HG03565 (cell line): ENCODE results near the gene C10orf71.

Source experiments
- ATAC-seq: cut with Tn5 transposase; IDR thresholded peaks from one replicate; pipeline ENCODE4 v1.9.1; 2021; ENCODE audit warnings: mild to moderate bottlenecking, moderate library complexity; ENCODE audit not compliant: unreplicated experiment

Gene C10orf71

DNA sequence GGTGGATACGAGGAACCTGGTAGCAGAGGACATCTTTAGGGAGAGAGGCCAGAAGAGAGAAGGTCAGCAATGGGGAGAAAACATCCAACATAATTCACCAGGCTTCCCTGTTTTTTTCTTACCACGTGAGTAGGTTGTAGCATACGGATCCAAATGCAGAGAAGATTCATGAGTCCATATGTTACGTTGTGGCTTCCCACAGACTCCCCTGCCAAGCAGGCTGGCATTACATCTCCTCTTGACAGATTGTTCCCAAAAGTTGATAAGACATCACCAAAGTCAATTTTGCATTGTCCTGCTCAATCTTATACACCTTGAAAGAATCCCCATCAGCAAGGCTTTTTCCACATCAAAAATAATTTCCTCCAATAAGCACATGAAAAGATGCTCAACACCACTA, 57.2 kb downstream of the C10orf71 start:
- ATAC-seq: no peak

DNA sequence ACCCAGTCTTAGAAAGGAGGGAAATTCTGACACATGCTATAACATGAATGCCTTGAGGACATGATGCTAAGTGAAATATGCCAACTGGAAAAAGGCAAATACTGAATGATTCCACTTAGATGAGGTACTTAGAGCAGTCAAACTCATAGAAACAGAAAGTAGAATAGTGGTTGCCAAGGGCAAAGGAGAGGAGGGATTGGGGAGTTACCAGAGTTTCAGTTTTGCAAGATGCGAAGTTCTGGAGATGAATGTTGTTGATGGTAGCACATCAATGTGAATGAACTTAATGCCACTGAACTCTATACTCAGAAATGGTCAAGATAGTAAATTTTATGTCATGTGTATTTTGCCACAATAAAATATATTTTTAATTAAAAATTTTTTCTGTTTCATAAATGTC, 58.0 kb downstream of the C10orf71 start:
- ATAC-seq: peak; percentile 57

DNA sequence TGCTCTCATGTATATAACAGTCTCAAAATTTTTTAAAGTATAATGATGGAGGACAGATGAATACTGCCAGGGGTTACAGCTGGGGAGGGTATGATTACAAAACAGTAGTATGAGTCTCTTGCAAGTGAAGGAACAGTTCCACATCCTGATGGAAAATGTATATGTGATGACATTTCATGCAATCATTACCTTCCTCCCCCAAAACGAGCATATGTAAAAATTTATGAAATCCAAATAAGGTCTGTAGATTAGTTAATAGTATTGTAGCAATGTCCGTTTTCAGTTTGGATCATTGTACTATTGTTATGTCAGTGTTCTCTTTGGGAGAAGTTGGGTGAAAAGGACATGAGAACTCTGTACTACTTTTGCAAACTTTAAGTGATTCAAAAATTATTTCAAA, 58.9 kb downstream of the C10orf71 start:
- no peak for ATAC-seq

DNA sequence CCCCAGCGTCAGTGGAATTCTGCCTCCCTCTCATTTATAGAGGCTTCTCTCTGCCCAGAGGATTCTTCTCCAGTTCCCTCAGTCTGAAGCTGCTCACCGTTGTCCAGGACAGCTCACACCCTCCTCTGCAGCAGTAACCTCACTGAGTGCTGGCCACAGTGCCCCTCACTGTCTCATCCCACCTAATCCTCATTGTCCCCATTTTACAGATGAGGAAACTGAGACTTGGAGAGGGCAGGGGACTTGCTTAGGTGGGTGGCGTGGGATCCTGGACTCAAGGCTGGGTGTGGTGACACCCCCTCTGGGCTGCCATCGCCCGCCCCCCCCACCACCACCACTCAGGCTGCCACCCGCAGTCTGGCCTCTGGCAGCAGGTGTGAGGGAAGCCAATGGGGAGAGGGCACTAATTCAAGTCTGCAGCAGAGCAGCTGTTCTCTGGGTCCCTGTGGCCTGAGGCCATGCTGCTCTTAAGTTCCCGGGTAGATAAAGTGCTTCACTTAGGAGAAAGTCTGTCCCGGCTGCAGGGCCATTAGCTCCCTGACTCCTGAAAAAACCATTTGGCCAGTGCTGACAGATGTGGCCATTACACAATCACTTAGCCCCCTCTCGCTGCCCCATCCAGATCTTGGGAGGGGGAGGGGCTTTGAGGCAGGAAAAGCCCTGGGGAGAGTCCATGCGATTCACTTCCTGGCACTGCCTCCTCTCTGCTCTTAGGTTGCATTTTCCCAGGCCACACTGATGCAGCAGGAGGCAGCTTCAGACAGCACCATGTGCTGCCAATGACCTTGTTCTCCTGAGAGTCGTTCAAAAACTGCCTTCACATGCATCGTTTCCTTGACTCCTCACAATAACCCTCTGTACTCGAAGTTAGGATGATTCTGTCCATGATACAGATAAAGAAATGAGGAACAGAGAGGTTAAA, 60.6 kb downstream of the C10orf71 start:
- no peak for ATAC-seq

DNA sequence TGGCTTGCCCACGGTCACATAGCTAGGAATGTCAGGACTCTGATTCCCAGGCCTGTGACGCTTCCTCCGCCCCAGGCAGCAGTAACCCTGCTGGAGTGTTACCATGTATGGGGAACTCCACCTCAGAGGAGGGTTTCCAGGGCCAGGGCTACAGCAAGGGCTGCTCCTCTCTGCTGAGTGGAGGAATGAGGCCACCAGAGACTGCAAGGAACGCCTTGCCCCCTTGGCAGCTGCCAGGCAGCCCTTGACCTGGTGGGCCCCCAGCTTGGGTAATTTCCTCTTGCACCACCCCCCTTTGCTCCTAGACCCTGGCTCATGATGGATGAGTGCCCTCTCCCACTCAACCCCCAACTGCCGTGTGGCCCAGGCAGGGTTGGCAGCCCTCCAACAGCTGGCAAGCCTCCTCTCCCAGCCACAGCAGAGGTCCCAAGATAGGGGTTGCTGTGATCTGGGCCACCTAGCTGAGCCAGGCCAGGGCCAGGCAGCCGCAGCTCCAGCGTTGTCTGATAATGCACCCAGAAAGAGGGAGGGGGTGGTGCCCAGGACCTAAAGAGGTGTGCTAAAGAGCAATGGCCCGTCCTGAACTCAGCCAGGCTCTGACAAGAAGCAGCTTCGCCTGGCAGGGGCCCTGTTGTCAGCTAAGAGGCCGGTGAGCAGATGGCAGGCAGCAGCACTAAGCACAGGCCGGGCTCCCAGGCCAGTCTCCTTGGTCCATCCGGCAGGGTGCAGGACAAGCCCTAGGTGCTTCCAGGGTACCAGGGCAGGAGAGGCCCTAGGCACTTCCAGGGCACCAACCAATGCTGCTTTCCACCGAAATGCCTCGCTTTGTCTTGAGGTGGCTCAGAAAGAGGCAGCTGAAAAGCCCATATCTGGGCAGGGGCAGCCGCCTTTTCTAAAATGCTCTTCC, 61.6 kb downstream of the C10orf71 start:
- ATAC-seq: no peak

DNA sequence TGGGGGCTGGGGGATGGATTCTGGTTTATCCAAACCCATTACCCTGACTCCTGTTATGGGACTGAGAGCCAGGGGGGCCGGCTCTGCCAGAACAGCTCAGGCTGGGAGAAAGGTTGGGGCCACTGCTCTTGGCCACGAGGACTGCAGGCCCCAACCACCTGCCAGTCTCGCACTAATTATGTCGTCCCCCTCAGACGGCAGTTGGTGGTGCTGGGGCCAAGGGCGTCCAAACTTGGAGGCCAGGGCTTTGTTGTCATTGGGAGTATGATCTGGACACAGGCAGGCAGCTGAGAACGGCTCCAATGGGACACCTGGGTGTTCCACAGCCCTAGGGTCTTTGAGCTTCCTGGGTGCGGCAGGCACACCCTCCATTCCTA, 62.2 kb downstream of the C10orf71 start:
- ATAC-seq: no peak

DNA sequence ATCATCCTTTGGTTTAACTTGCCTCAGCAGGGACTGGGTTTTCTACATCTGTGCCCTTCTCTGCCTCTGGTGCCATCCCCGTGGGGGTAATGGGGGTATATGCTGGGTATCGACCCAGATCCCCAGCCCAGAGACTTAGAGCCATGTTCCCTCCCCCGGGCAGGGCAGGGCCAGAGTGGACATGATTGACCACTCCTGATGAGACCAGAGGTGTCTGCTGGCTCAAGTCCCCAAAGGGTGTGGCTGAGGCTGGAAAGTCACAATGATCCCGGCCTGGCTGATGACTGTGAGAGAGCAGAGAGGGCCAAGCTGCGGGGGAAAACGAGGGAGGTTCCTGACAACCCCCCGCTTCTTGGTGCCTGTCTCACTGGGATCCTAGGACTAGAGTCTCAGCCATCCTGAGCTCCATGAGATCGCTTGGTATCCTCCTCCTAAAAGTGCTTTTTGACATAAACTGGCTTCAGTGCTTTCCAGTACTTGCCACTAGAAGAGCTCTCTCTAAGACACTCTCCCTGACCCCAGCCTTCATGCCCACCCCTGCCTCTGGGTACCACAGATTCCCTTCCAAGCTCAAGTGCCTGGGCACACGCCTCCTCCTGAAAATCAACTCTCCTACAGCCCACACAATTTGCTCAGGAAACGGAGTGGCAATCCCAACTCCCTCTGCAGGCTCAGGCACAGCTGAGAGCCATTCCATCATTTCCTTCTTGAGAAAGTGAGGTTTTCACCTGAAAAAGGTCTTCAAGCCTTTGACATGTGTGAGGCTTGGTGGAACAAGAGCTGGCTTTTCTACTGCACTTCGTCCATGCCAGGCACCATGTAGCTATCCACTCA, 63.0 kb downstream of the C10orf71 start:
- ATAC-seq: no peak

DNA sequence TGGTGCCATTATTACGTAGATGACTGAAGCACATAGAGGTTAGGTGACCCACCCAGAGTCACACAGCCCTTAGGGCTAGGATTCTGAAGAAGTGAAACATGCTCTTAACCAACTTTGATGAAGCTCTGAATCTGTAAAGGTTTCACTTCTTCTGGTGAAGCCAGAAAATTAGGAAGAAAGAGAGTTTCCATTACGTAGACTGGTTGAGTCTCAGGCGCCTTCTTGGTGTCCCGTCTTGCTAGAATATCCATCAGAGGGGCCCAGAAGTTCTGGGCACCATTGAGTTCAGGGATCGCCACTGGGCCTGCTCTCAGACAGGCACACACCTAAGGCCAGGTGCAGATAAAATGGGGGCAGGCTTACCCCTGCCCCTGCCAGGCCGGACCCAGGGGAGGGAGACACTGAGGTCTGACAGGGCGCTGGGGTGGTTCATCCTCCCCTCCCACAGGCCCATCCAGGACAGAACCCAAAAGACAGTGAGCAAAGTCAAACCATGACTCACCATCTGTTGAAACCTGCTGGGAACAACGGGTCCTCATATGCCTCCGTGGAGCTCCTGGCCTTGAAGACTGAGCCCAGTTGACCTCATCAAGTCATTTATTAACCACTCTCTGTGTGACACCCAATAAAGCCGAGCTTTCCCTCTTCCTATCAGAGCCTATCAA, 63.8 kb downstream of the C10orf71 start:
- ATAC-seq: peak; percentile 89

DNA sequence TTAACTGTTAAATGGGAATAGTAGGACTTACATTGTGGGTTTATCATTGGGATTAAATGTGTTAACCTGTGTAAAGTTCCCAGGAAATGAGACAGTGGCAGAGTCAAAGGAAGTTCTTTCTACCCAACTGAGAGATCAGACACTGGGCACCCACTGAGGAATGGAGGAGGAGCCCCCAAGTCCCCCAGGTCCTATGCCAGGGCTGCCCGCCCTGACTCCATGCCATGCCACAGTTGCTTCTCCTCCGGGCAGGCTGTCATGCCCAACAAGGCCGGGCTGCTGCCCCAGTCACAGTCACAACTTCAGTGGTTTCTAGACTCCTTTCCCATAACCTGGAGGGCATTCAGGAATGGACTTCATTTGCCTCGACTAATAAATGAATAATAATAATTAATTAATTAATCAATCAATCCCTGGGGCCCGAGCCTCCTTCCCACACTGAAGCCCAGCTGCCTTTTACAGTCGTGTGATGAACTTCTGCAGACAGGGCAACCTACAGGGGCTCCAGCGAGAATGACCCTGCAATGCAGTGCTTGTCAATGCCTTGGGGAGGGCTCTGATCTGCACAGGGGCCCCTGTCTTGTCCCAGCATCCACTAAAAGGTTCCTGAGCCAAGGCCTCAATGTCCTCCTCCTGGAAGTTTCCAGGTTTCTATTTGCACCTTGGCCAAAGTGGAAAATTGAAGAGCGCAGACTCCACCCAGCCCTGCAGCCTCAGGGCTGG, 64.5 kb downstream of the C10orf71 start:
- no peak for ATAC-seq

DNA sequence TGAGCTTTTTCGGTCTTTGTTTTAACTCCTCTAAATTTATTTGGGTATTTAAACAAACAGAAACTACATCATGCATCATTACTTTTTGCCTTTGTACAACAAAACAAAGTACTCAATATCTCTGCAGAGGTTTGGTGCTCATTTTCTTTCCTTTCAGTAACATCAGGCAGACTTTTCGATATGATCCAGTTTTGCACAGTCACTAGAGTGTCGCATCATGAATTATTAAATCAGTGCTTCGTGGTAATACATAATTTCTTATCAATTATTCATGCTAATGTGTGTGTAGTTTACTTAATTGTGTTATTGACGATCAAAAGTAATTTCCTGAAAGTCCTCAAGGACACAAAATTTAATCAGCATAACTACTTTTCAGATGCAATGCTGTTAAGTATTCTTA, 65.1 kb downstream of the C10orf71 start:
- ATAC-seq: no peak

DNA sequence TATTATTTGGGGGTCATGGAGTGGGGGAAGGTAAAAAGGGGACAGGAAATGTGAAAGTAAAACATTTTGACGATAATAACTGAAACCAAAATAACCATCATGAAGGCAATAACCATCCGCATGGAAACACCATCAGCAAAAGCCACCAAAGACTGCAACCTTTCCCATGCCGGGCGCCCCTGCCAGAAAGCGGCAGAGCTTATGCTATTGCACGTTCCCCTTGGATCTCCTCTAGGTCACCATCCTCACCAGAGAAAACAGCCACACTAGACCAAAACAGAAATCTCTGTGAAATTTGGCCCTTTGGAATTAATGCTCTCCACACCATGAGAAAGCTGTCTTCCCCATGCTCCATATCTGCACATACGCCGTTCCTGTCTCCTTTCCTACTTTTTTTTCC, 65.8 kb downstream of the C10orf71 start:
- ATAC-seq: no peak

DNA sequence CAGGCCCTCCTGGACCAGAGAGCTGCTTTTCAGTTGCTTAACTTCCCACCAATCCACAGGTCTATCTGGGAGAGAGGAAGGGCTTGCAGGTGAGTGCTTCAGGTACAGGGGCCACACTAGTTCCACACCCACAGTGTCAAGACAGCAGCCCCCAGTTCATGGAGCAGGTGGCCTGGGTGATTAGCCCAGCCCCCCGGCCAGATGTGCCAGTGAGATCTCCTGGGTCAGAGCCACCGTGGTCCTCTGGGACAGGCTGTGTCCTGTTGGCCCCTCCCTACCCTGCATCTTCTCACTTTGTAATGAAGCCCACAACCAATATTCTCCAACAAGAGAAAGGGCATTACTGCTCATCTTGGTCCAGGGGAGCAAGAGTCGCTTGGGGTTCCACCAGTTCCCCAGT, 66.3 kb downstream of the C10orf71 start:
- no peak for ATAC-seq

DNA sequence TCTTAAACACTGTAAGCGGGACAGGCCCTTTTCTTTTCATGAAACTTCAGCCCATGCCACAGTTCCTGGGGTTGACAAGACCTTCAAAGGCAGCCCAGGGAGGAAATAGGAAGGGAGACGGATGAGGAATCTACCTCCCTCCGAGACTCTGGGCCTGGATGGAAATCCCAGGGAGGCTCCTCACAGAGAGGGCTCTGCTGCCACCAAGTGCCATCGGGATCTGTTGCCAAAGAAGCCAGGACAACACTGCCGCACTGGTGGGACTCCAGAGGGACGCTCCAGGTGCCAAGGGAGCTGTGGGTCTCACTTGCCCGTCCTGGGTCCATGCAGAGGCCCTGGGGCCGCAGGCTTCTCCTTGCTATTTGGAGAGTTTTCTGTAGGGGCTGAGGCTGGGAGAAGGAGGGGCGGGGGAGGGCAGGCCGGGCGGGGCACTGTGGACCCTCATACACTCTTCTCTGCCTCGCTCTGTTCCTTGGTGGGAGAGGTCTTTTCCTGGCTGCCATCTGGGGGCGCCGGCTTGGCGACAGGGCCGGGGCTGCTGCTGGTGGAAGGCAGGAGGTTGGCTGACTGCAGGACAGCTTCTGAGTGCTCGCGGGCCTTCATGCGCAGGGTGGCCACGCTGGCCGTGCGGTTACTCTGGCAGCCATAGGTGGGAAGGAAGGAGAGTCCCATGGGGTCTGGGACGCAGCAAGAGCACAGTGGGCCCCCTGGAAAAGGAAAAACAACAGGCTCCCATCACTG, 66.9 kb downstream of the C10orf71 start:
- ATAC-seq: no peak

DNA sequence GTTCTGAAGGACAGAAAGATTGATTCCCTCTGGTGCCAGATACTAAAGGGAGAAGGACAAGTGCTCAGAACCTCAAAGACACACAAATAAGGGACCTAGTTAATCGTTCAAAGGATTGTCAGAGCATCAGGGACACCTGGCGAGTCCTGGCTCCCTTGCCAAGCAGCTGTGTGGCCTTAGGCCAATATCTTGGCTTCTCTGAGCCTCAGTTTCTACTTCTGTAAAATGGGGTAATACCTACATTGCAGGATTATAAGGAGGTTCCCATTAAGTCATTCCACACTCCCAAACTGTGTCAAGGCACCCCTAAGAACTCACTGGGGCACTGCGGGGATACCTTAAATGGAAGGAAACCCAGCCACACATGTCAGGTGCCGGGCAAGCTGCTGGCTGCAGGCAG, 67.5 kb downstream of the C10orf71 start:
- ATAC-seq: no peak

DNA sequence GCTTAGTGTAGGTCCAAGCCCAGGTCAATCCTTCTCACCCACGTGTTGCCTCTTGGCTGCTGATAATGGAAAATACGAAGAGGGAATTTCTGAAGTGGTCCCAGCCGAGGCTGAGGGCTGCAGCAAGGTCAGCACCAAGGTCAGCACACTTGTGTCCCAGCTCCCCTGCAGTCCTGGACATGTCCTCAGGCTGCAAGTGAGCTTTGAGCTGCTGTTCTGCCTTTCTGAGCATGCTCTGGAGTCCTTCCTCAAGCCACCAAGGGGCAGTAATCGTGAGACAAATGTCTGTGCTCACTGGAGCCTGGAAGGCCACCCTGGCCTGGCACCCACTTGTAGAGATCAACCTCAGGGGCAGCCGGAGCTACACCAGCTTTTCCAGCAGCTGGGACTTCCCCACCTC, 68.6 kb downstream of the C10orf71 start:
- no peak for ATAC-seq

DNA sequence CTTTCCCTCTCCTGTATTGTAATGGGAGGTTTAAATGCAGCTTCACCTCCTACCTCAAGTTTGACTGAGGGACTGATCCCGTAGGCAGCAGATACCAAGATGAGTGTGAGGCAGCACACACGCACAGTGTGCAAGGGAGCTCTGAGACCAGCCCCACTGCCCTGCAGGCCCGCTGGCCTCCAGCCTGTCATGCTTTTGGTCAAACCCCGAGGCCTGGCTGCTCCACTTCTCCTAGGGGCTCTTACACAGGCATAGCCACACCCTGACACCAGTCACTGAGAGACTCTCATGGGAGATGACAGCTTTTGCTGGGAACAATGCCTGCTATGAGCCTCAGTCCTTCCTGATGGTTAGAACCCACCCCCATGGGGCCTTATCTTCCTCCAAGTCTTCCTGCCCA, 69.3 kb downstream of the C10orf71 start:
- no peak for ATAC-seq

DNA sequence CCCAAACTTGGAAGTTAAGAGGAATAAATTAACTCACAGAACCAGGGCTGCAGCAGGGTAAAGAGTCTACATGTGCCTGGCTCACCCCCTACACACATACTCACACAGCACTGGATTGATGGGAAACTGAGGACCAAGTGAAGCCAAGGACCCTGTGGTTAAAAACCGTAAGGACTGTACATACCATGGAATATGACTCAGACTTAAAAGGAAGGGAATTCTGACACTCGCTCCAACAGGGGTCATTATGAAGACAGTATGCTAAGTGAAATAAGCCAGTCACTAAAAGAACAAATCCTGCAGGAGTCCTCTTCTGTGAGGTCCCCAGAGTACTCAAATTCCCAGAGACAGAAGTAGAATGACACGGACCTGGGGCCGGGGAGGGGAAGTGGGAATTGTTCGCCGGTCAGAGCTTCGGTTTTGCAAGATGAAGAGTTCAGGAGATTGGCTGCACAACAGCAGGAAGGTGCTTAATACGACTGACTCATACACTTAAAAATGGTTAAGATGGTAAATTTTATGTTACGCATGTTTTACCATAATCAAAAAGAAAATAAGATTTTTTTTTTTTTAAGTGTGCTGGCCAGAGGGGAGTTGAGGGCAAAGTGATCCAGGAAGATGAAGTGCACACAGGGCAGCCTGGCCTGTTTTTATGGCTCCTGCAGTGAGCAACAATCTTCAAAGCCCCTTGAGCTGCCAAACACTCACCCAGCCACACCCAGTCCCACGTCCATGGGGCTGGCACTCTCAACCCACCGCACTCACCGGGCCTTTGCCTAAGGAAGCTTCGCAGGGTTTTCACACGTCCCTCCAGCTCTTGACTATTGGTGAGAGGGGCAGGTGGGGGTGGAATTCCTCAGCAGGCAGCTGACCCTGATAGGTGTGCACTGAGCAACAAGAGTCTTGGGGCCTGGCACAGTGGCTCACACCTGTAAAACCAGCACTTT, 70.5 kb downstream of the C10orf71 start:
- no peak for ATAC-seq
